Memory B cell (primary cell): Measurements from ENCODE around the gene KCNJ11.

ENCODE experiments used
- ATAC-seq: fragments of 150-1000 bp; cut with Tn5 transposase; 2 replicates; pipeline ENCODE4 v1.10.0; 2021; ENCODE audit warnings: low read depth, mild to moderate bottlenecking, moderate library complexity
- DNase-seq, 2 donors: peaks; one replicate each; pipeline ENCODE4 v3.0.0; 2022; ENCODE audit warnings: low spot score in 2 of 2
- H3K27ac Mint-ChIP-seq: one replicate; pipeline ENCODE4 v1.8.0; 2022; ENCODE audit warnings: mild to moderate bottlenecking, moderate library complexity, mixed read lengths
- H3K27me3 Mint-ChIP-seq: one replicate; pipeline ENCODE4 v1.8.0; 2022; ENCODE audit warnings: mixed read lengths
- H3K36me3 Mint-ChIP-seq: one replicate; pipeline ENCODE4 v1.8.0; 2022; ENCODE audit warnings: mild to moderate bottlenecking, mixed read lengths
- H3K4me1 Mint-ChIP-seq: one replicate; pipeline ENCODE4 v1.8.0; 2022; ENCODE audit warnings: mixed read lengths
- H3K4me3 Mint-ChIP-seq: one replicate; pipeline ENCODE4 v1.8.0; 2022; ENCODE audit warnings: mild to moderate bottlenecking, moderate library complexity, mixed read lengths
- H3K9me3 Mint-ChIP-seq: one replicate; pipeline ENCODE4 v1.8.0; 2022; ENCODE audit warnings: mixed read lengths

Gene KCNJ11

DNA sequence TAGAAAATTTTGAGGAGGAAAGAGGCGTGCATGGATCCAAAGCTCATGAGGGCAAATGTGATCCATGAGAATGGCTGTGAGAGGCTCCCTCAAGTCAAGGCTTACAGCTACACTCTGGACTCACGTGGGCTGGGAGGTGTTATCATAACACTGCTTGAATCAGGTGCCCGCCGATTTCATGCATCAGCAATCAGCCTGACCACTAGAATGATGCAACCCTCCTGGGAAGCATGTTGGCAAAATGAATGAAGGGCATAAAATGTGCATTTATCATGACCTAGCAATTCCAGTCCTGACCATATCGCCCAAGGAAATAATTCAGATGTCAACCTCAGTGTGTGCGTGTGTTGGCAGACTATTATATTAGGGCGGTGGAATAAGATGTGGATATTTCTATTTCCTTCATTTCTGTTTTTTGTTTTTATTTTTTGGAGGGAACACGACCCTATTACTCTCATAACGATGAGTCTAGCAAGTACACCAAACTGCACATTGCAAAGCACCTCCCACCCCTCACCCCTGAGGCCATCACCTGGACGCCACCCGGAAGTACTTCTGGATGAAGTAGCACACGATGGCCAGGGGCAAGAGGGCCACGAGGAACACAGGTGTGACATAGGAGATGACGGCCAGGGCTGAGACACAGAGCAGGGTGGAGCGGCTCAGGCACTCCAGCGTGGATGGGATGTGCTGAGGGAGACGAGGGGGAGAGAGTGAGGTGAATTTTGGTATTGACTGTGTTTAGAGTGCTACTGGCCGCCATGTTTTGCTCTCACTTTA lies 15.7 kb upstream of the KCNJ11 start:
- no peaks in the 10 kb centered on the region for H3K27me3 Mint-ChIP-seq
- no peak overlapping the region for H3K27ac Mint-ChIP-seq
- no peaks in the 10 kb centered on the region for H3K9me3 Mint-ChIP-seq
- peaks cover 13% of the 10 kb centered on the region for H3K4me1 Mint-ChIP-seq
- ATAC-seq (no peak), DNase-seq (no peak)
- H3K4me3 Mint-ChIP-seq: no peak overlapping the region
- H3K36me3 Mint-ChIP-seq: no peaks in the 10 kb centered on the region

- peaks cover 13% of the 10 kb centered on the region for H3K4me1 Mint-ChIP-seq
- ATAC-seq (no peak), DNase-seq (no peak)
- H3K36me3 Mint-ChIP-seq: no peaks in the 10 kb centered on the region
- H3K27me3 Mint-ChIP-seq: no peaks in the 10 kb centered on the region
- no peaks in the 10 kb centered on the region for H3K9me3 Mint-ChIP-seq
- no peak overlapping the region for H3K27ac Mint-ChIP-seq
- no peak overlapping the region for H3K4me3 Mint-ChIP-seq
Observed at GRCh38 chr11:17402486-17402885, 14.0 kb upstream of the KCNJ11 start.

GRCh38 chr11:17401841-17402240 lies 13.4 kb upstream of the KCNJ11 start:
- Mint-ChIP-seq H3K36me3 (no peaks in the 10 kb centered on the region), H3K4me1 (peaks cover 13% of the 10 kb centered on the region), H3K9me3 (no peaks in the 10 kb centered on the region), H3K27me3 (no peaks in the 10 kb centered on the region), H3K27ac (no peak overlapping the region), H3K4me3 (no peak overlapping the region)
- DNase-seq (no peak), ATAC-seq (no peak)

- no peak overlapping the region for H3K4me3 Mint-ChIP-seq
- H3K27ac Mint-ChIP-seq: peak overlapping the region; percentile 48
- no peak for DNase-seq
- ATAC-seq: no peak
- no peaks in the 10 kb centered on the region for H3K27me3 Mint-ChIP-seq
- no peaks in the 10 kb centered on the region for H3K9me3 Mint-ChIP-seq
- H3K4me1 Mint-ChIP-seq: peaks cover 13% of the 10 kb centered on the region
- H3K36me3 Mint-ChIP-seq: no peaks in the 10 kb centered on the region
Observed at GRCh38 chr11:17401316-17401715, 12.9 kb upstream of the KCNJ11 start.

DNA sequence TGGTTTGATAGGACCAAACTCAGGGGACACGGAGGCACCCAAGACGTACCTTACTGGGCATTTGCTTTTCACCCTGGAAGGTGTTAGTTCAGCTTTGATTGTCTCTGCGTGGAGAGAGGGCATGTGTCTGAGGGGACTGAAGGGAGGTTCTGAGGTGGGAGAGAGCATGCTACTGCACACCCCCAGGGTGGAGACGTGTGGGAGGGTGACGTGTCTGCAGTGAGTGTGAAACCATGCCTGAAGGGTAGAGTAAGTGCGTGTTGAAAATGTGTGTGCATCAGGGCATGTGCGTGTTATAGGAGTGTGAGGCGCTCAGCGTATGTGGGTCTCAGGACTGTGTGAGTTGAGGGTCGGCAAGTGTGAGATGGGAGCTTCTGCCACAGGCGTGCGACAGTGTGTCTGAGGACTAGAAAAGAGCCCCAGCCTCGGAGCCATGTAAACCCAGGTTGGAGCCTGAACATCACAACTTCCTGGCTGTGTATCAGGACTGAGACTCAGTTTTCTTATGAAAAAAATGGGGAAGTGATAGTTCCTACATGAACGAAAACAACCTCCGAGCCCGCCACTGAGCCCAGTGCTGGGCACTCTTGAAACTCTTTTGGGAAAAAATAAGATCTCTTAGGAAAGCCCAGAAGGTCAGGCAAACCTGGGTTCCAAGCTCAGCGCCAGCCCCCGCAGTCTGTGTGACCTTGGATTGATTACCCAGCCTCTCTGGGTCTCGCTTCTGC lies 11.8 kb upstream of the KCNJ11 start:
- H3K4me3 Mint-ChIP-seq: peak overlapping the region; percentile 53
- peak overlapping the region; percentile 48 for H3K27ac Mint-ChIP-seq
- H3K4me1 Mint-ChIP-seq: peaks cover 13% of the 10 kb centered on the region
- no peaks in the 10 kb centered on the region for H3K27me3 Mint-ChIP-seq
- H3K9me3 Mint-ChIP-seq: no peaks in the 10 kb centered on the region
- ATAC-seq: peak; percentile 80
- DNase-seq: no peak
- no peaks in the 10 kb centered on the region for H3K36me3 Mint-ChIP-seq

- no peak for DNase-seq
- ATAC-seq: no peak
- Mint-ChIP-seq H3K27me3 (no peaks in the 10 kb centered on the region), H3K4me1 (peaks cover 13% of the 10 kb centered on the region), H3K36me3 (no peaks in the 10 kb centered on the region), H3K4me3 (no peak overlapping the region), H3K27ac (peak overlapping the region; percentile 48), H3K9me3 (no peaks in the 10 kb centered on the region)
Observed at GRCh38 chr11:17399236-17399635, 10.8 kb upstream of the KCNJ11 start.

GRCh38 chr11:17397311-17398002 lies 9.0 kb upstream of the KCNJ11 start:
- Mint-ChIP-seq H3K9me3 (no peaks in the 10 kb centered on the region), H3K4me1 (peaks cover 13% of the 10 kb centered on the region), H3K27me3 (no peaks in the 10 kb centered on the region), H3K27ac (no peak overlapping the region), H3K4me3 (no peak overlapping the region), H3K36me3 (no peaks in the 10 kb centered on the region)
- no peak for ATAC-seq
- DNase-seq: no peak

DNA sequence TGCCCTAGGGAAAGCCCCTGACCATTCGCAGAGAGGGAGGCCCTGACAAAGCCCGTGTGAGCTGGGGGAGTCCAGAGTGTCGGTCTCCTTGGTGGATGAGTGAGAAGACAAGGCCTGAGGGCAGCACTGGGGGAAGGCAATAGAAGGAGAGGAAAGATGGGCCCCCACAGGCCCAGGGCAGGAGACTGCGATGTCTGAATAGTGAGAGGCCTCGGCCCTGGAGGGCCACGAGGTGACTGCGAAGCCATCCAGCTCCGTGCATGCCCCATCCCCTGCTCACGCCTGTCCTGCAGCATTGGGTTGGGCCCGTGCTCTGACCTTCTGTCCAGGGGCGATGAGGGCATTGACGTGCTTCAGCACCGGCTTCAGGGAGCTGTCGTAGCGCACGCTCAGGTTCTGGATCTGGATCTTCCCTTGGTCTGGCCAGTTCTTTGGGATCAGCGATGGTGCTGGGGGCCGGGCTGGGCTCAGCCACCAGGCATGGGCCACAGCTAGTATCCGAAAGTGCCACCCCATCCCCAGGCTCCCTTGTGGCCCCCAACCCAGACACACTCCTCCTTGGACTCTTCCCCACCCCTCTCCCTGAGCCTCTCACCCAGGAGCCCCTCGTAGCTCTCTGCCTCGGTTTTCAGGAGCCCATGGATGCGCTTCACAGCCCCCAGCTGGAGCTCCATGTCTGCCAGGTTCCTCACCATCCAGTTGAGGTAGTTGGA lies 8.3 kb upstream of the KCNJ11 start:
- ATAC-seq: no peak
- H3K36me3 Mint-ChIP-seq: no peaks in the 10 kb centered on the region
- no peak overlapping the region for H3K4me3 Mint-ChIP-seq

DNA sequence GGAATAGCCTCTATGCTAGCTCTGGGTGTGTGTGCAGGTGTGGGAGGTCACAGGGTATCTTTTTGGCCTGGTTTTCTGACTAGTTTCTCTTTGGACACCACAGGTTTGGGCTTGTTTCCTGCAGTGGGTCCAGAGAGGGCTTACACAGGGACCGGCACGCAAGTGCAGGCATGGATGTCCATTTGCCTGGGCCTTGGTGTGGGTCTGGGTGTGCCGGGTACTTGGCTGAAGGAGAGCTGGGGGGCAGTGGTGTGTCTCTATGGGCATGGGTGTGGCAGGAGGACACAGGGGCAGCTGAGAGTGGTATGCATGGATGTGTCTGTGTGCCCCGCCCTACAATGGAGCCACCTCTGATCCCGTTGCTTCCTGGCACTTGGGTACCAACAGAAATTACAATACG lies 7.5 kb upstream of the KCNJ11 start:
- no peak for ATAC-seq
- Mint-ChIP-seq H3K27me3 (no peaks in the 10 kb centered on the region), H3K4me3 (no peak overlapping the region), H3K27ac (no peak overlapping the region), H3K36me3 (no peaks in the 10 kb centered on the region), H3K9me3 (no peaks in the 10 kb centered on the region), H3K4me1 (peaks cover 20% of the 10 kb centered on the region)
- no peak for DNase-seq

More for the DNA sequence above, 8.3 kb upstream of the KCNJ11 start:
- Mint-ChIP-seq H3K27me3 (no peaks in the 10 kb centered on the region), H3K4me1 (peaks cover 15% of the 10 kb centered on the region), H3K9me3 (no peaks in the 10 kb centered on the region), H3K27ac (no peak overlapping the region)
- no peak for DNase-seq

DNA sequence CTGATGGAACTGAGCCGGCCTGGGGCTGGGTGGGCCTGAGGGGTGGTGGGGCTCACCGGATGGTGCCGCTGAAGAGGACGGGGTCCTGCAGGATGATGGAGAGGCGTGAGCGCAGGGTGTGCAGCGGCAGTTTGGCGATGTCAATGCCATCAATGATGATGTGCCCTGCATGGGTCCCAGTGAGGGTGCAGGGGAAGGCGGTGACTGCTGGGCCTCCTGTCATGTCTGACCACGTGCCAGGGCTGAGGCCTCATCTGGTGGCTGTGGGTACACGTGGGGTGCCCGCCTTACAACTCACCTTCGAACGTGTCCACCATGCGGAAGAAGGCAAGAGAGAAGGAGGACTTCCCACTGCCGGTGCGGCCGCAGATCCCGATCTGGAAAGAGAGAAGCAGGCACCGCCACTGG lies 7.1 kb upstream of the KCNJ11 start:
- H3K36me3 Mint-ChIP-seq: no peaks in the 10 kb centered on the region
- DNase-seq (no peak), ATAC-seq (no peak)
- H3K4me3 Mint-ChIP-seq: no peak overlapping the region
- H3K27ac Mint-ChIP-seq: no peak overlapping the region
- H3K9me3 Mint-ChIP-seq: no peaks in the 10 kb centered on the region
- peaks cover 16% of the 10 kb centered on the region for H3K4me1 Mint-ChIP-seq
- H3K27me3 Mint-ChIP-seq: no peaks in the 10 kb centered on the region

GRCh38 chr11:17394743-17395390 lies 6.4 kb upstream of the KCNJ11 start:
- no peak overlapping the region for H3K4me3 Mint-ChIP-seq
- no peak for ATAC-seq

GRCh38 chr11:17393472-17393871 lies 5.0 kb upstream of the KCNJ11 start:
- H3K27me3 Mint-ChIP-seq: no peaks in the 10 kb centered on the region
- no peaks in the 10 kb centered on the region for H3K9me3 Mint-ChIP-seq
- peaks cover 19% of the 10 kb centered on the region for H3K4me1 Mint-ChIP-seq
- ATAC-seq (no peak), DNase-seq (no peak)
- H3K27ac Mint-ChIP-seq: no peak overlapping the region
- H3K36me3 Mint-ChIP-seq: no peaks in the 10 kb centered on the region
- no peak overlapping the region for H3K4me3 Mint-ChIP-seq

More at GRCh38 chr11:17394743-17395390, 6.4 kb upstream of the KCNJ11 start:
- no peaks in the 10 kb centered on the region for H3K36me3 Mint-ChIP-seq
- peaks cover 17% of the 10 kb centered on the region for H3K4me1 Mint-ChIP-seq
- H3K27ac Mint-ChIP-seq: no peak overlapping the region
- no peaks in the 10 kb centered on the region for H3K9me3 Mint-ChIP-seq
- DNase-seq: no peak
- no peaks in the 10 kb centered on the region for H3K27me3 Mint-ChIP-seq

DNA sequence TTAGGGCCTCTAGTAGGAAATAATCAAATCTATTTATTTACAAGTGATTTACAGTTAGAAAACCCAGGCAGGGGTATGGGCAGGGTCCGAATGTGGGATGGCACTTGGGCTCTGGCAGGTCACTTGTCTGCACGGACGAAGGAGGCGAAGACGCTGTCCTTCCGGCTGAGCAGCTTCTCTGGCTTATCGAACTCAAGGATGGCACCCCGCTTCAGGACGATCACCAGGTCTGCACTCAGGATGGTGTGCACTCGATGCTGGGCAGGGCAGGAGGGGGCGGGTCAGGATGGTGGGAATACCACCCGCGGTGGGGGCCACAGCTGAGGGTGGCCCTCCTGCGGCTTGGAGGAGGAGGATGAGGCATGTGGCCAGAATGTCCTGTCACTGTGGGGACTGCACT lies 4.4 kb upstream of the KCNJ11 start:
- H3K27me3 Mint-ChIP-seq: no peaks in the 10 kb centered on the region
- peaks cover 19% of the 10 kb centered on the region for H3K4me1 Mint-ChIP-seq
- H3K36me3 Mint-ChIP-seq: no peaks in the 10 kb centered on the region
- no peaks in the 10 kb centered on the region for H3K9me3 Mint-ChIP-seq
- ATAC-seq (no peak), DNase-seq (no peak)
- H3K4me3 Mint-ChIP-seq: no peak overlapping the region
- H3K27ac Mint-ChIP-seq: no peak overlapping the region
